ENCODE results near the gene MACF1.

GRCh38 chr1:39386997-39387396 lies 182.5 kb downstream of the MACF1 start:
- TF ChIP-seq POLR2A (IDR thresholded peaks at IDR 0.05), result no peak
- TF ChIP-seq, protein P1, sequence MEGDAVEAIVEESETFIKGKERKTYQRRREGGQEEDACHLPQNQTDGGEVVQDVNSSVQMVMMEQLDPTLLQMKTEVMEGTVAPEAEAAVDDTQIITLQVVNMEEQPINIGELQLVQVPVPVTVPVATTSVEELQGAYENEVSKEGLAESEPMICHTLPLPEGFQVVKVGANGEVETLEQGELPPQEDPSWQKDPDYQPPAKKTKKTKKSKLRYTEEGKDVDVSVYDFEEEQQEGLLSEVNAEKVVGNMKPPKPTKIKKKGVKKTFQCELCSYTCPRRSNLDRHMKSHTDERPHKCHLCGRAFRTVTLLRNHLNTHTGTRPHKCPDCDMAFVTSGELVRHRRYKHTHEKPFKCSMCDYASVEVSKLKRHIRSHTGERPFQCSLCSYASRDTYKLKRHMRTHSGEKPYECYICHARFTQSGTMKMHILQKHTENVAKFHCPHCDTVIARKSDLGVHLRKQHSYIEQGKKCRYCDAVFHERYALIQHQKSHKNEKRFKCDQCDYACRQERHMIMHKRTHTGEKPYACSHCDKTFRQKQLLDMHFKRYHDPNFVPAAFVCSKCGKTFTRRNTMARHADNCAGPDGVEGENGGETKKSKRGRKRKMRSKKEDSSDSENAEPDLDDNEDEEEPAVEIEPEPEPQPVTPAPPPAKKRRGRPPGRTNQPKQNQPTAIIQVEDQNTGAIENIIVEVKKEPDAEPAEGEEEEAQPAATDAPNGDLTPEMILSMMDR (IDR thresholded peaks at IDR 0.05), result no peak
